ENCODE measurements around the gene ZNF664.

DNA sequence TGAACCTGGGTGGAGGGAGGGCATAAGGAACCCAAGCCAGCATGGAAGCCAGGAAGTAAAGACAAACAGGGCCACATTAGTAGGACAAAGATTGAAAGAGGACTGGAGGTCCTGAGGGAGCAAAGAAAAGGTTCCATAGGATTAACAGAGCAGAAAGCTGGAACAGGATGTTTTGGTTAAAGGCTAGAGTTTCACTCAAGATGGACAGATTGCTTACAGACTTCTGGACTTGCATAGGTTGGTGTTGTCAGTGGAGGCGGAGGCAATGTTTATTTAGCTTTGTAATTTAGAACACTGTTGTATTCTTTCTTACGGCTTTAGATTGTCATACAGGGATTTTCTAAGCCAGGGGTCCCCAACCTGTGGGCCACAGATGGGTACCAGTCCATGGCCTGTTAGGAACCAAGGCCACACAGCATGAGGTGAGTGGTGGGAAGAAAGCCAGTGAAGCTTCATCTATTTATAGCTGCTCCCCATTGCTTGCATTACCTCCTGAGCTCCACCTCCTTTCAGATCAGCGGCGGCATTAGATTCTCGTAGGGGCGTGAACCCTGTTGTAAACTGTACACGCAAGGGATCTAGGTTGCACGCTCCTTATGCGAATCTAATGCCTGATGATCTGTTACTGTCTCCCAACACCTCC lies 31.3 kb downstream of the ZNF664 start:
- TF ChIP-seq, protein P1, sequence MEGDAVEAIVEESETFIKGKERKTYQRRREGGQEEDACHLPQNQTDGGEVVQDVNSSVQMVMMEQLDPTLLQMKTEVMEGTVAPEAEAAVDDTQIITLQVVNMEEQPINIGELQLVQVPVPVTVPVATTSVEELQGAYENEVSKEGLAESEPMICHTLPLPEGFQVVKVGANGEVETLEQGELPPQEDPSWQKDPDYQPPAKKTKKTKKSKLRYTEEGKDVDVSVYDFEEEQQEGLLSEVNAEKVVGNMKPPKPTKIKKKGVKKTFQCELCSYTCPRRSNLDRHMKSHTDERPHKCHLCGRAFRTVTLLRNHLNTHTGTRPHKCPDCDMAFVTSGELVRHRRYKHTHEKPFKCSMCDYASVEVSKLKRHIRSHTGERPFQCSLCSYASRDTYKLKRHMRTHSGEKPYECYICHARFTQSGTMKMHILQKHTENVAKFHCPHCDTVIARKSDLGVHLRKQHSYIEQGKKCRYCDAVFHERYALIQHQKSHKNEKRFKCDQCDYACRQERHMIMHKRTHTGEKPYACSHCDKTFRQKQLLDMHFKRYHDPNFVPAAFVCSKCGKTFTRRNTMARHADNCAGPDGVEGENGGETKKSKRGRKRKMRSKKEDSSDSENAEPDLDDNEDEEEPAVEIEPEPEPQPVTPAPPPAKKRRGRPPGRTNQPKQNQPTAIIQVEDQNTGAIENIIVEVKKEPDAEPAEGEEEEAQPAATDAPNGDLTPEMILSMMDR (IDR thresholded peaks at IDR 0.05) = no peak
- no peak for TF ChIP-seq ZFX (IDR thresholded peaks at IDR 0.05; ENCODE audit: borderline replicate concordance)

Measured in 22Rv1 (cell line).